ENCODE measurements around the gene ZNF365. TPM values are rescaled to one million over a fixed set of nuclear protein-coding genes. Genes with fewer than 3 reads are reported as not detected.
"Not testable (repeated sequence)": the region's sequence is repeated elsewhere in the genome, so short reads cannot be mapped to it uniquely, and the experiment has no call there.

The ZNF365 gene
- total RNA-seq, 1 donor = 1.5 TPM

DNA sequence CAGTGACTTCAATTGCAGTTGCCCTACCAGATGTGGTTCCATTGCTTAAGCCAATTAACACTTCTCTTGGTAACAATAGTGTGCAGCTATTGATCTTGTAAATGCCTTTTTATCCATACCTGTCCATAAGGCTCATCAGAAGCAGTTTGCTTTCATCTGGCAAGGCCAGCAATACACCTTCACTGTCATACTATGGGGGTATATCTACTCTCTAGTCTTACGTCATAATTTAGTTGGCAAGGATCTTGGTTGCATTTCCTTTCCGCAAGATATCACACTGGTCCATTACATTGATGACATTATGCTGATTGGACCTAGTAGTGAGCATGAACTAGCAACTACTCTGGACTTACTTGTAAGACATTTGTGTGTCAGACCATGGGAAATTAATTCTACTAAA is 17.7 kb upstream of the ZNF365 start:
- H3K9me3 ChIP-seq (ENCODE audit: low read depth, low read length) = no peaks in the 10 kb centered on the region
- H3K27me3 ChIP-seq (ENCODE audit: insufficient read depth, low read length) = no peaks in the 10 kb centered on the region
- no peaks in the 10 kb centered on the region for H3K4me1 ChIP-seq (ENCODE audit: insufficient read depth, low read length)
- no peak overlapping the region for H3K4me3 ChIP-seq (ENCODE audit: low read length)

DNA sequence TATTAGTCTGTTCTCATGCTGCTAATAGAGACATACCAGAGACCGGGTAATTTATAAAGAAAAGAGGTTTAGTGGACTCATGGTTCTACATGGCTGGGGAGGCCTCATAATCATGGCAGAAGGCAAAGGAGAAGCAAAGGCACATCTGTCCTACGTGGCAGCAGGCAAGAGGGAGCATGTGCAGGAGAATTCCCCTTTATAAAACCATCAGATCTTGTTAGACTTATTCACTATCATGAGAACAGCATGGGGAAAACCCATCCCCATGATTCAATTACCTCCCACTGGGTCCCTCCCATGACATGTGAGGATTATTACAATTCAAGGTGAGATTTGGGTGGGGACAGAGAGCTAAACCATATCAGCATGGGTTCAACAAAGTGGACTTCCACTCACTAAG is 16.0 kb upstream of the ZNF365 start:
- H3K4me1 ChIP-seq (ENCODE audit: insufficient read depth, low read length); H3K27me3 ChIP-seq (ENCODE audit: insufficient read depth, low read length); H3K4me3 ChIP-seq (ENCODE audit: low read length); H3K9me3 ChIP-seq (ENCODE audit: low read depth, low read length): not testable (repeated sequence)

- Histone ChIP-seq H3K9me3 (ENCODE audit: low read depth, low read length) (no peaks in the 10 kb centered on the region), H3K4me1 (ENCODE audit: insufficient read depth, low read length) (peaks cover 11% of the 10 kb centered on the region), H3K4me3 (ENCODE audit: low read length) (peak overlapping the region; percentile 29), H3K27me3 (ENCODE audit: insufficient read depth, low read length) (peaks cover 40% of the 10 kb centered on the region)
Measured at GRCh38 chr10:62373639-62373994, 552 bp upstream of the ZNF365 start.

GRCh38 chr10:62374862-62375710 is 917 bp downstream of the ZNF365 start:
- Histone ChIP-seq H3K27me3 (ENCODE audit: insufficient read depth, low read length) (peaks cover 40% of the 10 kb centered on the region), H3K4me3 (ENCODE audit: low read length) (peak overlapping the region; percentile 29), H3K4me1 (ENCODE audit: insufficient read depth, low read length) (peaks cover 11% of the 10 kb centered on the region), H3K9me3 (ENCODE audit: low read depth, low read length) (no peaks in the 10 kb centered on the region)

DNA sequence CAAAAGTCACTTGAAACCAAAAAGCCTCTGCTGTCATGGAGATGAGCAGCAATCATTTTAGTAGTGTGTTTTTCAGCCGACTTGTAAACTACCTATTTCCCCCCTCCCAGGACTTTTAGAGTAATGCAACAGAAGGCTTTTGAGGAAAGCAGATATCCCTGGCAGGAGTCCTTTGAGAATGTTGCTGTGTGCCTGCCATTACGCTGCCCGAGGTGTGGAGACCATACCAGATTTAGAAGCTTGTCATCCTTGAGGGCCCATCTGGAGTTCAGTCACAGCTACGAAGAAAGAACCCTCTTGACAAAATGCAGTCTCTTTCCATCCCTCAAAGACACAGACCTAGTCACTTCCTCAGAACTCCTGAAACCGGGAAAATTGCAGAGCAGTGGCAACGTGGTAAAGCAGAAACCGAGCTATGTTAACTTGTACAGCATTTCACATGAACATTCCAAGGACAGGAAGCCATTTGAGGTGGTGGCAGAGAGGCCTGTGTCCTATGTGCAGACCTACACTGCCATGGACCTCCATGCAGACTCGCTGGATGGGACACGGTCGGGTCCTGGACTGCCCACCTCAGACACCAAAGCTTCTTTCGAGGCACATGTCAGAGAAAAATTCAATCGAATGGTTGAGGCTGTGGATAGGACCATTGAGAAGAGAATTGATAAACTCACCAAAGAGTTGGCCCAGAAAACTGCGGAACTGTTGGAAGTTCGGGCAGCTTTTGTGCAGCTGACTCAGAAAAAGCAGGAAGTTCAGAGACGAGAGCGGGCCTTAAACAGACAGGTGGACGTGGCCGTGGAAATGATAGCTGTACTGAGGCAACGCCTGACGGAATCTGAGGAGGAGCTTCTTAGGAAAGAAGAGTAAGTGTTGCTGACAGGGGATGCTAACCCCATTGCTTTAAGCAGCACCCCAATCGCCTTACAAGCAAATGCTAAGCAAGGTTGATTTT is 2.2 kb downstream of the ZNF365 start:
- no peaks in the 10 kb centered on the region for H3K9me3 ChIP-seq (ENCODE audit: low read depth, low read length)
- H3K27me3 ChIP-seq (ENCODE audit: insufficient read depth, low read length) = peaks cover 40% of the 10 kb centered on the region
- no peak overlapping the region for H3K4me3 ChIP-seq (ENCODE audit: low read length)
- peaks cover 11% of the 10 kb centered on the region for H3K4me1 ChIP-seq (ENCODE audit: insufficient read depth, low read length)

GRCh38 chr10:62377026-62377415 is 2.9 kb downstream of the ZNF365 start:
- H3K27me3 ChIP-seq (ENCODE audit: insufficient read depth, low read length) = peaks cover 36% of the 10 kb centered on the region
- no peaks in the 10 kb centered on the region for H3K9me3 ChIP-seq (ENCODE audit: low read depth, low read length)
- H3K4me3 ChIP-seq (ENCODE audit: low read length) = no peak overlapping the region
- H3K4me1 ChIP-seq (ENCODE audit: insufficient read depth, low read length) = peaks cover 11% of the 10 kb centered on the region

GRCh38 chr10:62377966-62378365 is 3.8 kb downstream of the ZNF365 start:
- H3K9me3 ChIP-seq (ENCODE audit: low read depth, low read length) = no peaks in the 10 kb centered on the region
- H3K4me1 ChIP-seq (ENCODE audit: insufficient read depth, low read length) = peaks cover 12% of the 10 kb centered on the region
- no peak overlapping the region for H3K4me3 ChIP-seq (ENCODE audit: low read length)
- peaks cover 30% of the 10 kb centered on the region for H3K27me3 ChIP-seq (ENCODE audit: insufficient read depth, low read length)

- not testable (repeated sequence) for H3K9me3 ChIP-seq (ENCODE audit: low read depth, low read length); H3K4me3 ChIP-seq (ENCODE audit: low read length)
- Histone ChIP-seq H3K4me1 (ENCODE audit: insufficient read depth, low read length) (peaks cover 17% of the 10 kb centered on the region), H3K27me3 (ENCODE audit: insufficient read depth, low read length) (peaks cover 21% of the 10 kb centered on the region)
Measured at GRCh38 chr10:62378877-62379276, 4.7 kb downstream of the ZNF365 start.

GRCh38 chr10:62379394-62379793 is 5.2 kb downstream of the ZNF365 start:
- peaks cover 15% of the 10 kb centered on the region for H3K4me1 ChIP-seq (ENCODE audit: insufficient read depth, low read length)
- no peak overlapping the region for H3K4me3 ChIP-seq (ENCODE audit: low read length)
- no peaks in the 10 kb centered on the region for H3K9me3 ChIP-seq (ENCODE audit: low read depth, low read length)
- peaks cover 18% of the 10 kb centered on the region for H3K27me3 ChIP-seq (ENCODE audit: insufficient read depth, low read length)

DNA sequence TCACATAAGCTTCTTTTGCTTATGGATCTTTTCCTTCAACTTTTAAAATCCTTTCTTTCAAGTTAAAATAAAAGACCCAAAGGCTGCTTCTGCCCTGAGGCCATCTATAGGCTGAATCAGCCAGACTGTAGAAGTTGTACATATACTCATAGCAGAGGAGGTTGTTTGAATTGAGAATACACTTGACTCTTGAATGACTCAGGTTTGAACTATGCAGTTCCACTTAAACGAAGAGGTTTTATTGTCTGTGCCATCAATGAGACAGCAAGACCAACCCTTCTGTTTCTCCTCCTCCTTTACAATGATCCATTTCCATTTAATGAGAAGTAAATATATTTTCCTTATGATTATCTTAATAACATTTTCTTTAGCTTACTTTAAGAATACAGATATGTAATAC is 5.8 kb downstream of the ZNF365 start:
- Histone ChIP-seq H3K4me3 (ENCODE audit: low read length) (no peak overlapping the region), H3K9me3 (ENCODE audit: low read depth, low read length) (no peaks in the 10 kb centered on the region), H3K27me3 (ENCODE audit: insufficient read depth, low read length) (peaks cover 12% of the 10 kb centered on the region)

GRCh38 chr10:62381385-62382102 is 7.4 kb downstream of the ZNF365 start:
- Histone ChIP-seq H3K4me3 (ENCODE audit: low read length) (no peak overlapping the region), H3K4me1 (ENCODE audit: insufficient read depth, low read length) (peaks cover 10% of the 10 kb centered on the region), H3K9me3 (ENCODE audit: low read depth, low read length) (no peaks in the 10 kb centered on the region), H3K27me3 (ENCODE audit: insufficient read depth, low read length) (no peaks in the 10 kb centered on the region)

More for the DNA sequence above, 5.8 kb downstream of the ZNF365 start:
- H3K4me1 ChIP-seq (ENCODE audit: insufficient read depth, low read length) = peaks cover 10% of the 10 kb centered on the region

DNA sequence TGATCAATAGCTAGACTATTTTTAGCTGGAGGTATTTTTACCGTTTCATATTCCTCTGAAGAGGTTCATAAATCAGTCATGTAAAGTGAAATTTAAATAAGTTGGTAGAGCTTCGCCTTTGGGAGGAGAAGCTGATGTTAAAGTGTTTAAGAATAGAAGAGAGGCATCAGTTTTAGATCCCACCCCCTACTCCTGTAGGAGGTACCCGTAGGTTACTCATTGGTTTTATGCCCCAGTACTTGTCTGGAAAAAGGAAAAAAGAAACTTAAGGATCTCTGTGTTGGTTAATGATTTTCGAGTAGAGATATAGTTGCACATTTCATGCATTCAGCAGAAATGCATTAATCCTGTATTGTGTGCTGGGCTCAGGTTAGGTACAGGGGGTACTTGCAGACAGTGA is 8.7 kb downstream of the ZNF365 start:
- no peaks in the 10 kb centered on the region for H3K9me3 ChIP-seq (ENCODE audit: low read depth, low read length)

GRCh38 chr10:62384057-62384446 is 9.9 kb downstream of the ZNF365 start:
- Histone ChIP-seq H3K4me3 (ENCODE audit: low read length) (no peak overlapping the region), H3K4me1 (ENCODE audit: insufficient read depth, low read length) (peaks cover 10% of the 10 kb centered on the region), H3K27me3 (ENCODE audit: insufficient read depth, low read length) (no peaks in the 10 kb centered on the region), H3K9me3 (ENCODE audit: low read depth, low read length) (no peaks in the 10 kb centered on the region)

More for the DNA sequence above, 8.7 kb downstream of the ZNF365 start:
- Histone ChIP-seq H3K4me1 (ENCODE audit: insufficient read depth, low read length) (peaks cover 10% of the 10 kb centered on the region), H3K27me3 (ENCODE audit: insufficient read depth, low read length) (no peaks in the 10 kb centered on the region), H3K4me3 (ENCODE audit: low read length) (no peak overlapping the region)

- Histone ChIP-seq H3K9me3 (ENCODE audit: low read depth, low read length) (no peaks in the 10 kb centered on the region), H3K4me1 (ENCODE audit: insufficient read depth, low read length) (peaks cover 10% of the 10 kb centered on the region), H3K4me3 (ENCODE audit: low read length) (no peak overlapping the region), H3K27me3 (ENCODE audit: insufficient read depth, low read length) (no peaks in the 10 kb centered on the region)
Measured at GRCh38 chr10:62384447-62385081, 10.4 kb downstream of the ZNF365 start.
